HEK293 (cell line): ENCODE measurements around the gene SLC23A3.

ENCODE experiments used
- CTCF ChIA-PET: fragments of 350-600 bp; formaldehyde crosslinking; extraction: SDS; loops from one replicate; lab custom pipeline; 2021; ENCODE audit warnings: antibody characterized with exemption; lab: Yijun Ruan, JAX
- POLR2A ChIA-PET: fragments of 300-600 bp; formaldehyde crosslinking; extraction: SDS; loops from one replicate; lab custom pipeline; 2020; ENCODE audit warnings: antibody characterized with exemption, inconsistent platforms; lab: Yijun Ruan, JAX
- H3K27ac ChIP-seq: fragments of 200-500 bp; sonication (Bioruptor generic); 2 replicates; pipeline ENCODE4 v1.5.1; 2014; ENCODE audit warnings: low read depth, low read length, control low read depth, inconsistent platforms; ENCODE audit errors: extremely low read depth
- H3K36me3 ChIP-seq, 2 experiments: fragments of 200-500 bp in 1 of 2; sonication (Bioruptor generic) in 1 of 2; 1 replicate in 1 of 2; 2 replicates in 1 of 2; pipeline ENCODE4 v1.5.1; 2014 to 2017; ENCODE audit warnings: inconsistent platforms in 2 of 2, low read length in 2 of 2; ENCODE audit not compliant: control insufficient read depth in 2 of 2, insufficient read depth in 1 of 2
- H3K4me1 ChIP-seq: fragments of 200-500 bp; sonication (Bioruptor generic); 2 replicates; pipeline ENCODE4 v1.5.1; 2014; ENCODE audit warnings: mild to moderate bottlenecking, low read length, inconsistent platforms; ENCODE audit not compliant: control insufficient read depth, insufficient read depth
- H3K4me3 ChIP-seq: 2 replicates; pipeline ENCODE4 v1.5.1; 2011; ENCODE audit warnings: low read depth, mild to moderate bottlenecking, control low read depth, low read length, moderate library complexity
- H3K9me3 ChIP-seq: fragments of 200-500 bp; sonication (Bioruptor generic); 2 replicates; pipeline ENCODE4 v1.5.1; 2014; ENCODE audit warnings: low read depth, low read length, inconsistent platforms; ENCODE audit not compliant: control insufficient read depth, insufficient read depth
- SALL2 ChIP-seq: fragments of 450-650 bp; formaldehyde crosslinking; IDR thresholded peaks from 2 replicates; pipeline ENCODE4 v1.5.0; 2017; ENCODE audit warnings: missing biosample characterization, mild to moderate bottlenecking, missing genetic modification characterization, borderline replicate concordance
- YY1 ChIP-seq: fragments of 450-650 bp; formaldehyde crosslinking; IDR thresholded peaks from 2 replicates; pipeline ENCODE4 v1.5.1; 2018; ENCODE audit warnings: missing biosample characterization, missing genetic modification characterization
- ZBTB17 ChIP-seq: fragments of 450-650 bp; formaldehyde crosslinking; IDR thresholded peaks from 2 replicates; pipeline ENCODE4 v1.5.1; 2016; ENCODE audit warnings: missing biosample characterization, missing genetic modification characterization
- ZBTB7A ChIP-seq: fragments of 450-650 bp; formaldehyde crosslinking; IDR thresholded peaks from 2 replicates; pipeline ENCODE4 v1.5.1; 2016; ENCODE audit warnings: low read depth, missing biosample characterization, missing genetic modification characterization
- ZBTB8A ChIP-seq: fragments of 450-650 bp; formaldehyde crosslinking; IDR thresholded peaks from 2 replicates; pipeline ENCODE4 v1.5.1; 2016; ENCODE audit warnings: missing biosample characterization, missing genetic modification characterization
- ZEB2 ChIP-seq: fragments of 450-650 bp; formaldehyde crosslinking; IDR thresholded peaks from 2 replicates; pipeline ENCODE4 v1.5.1; 2016; ENCODE audit warnings: missing biosample characterization, missing genetic modification characterization
- ZIC2 ChIP-seq: fragments of 450-650 bp; formaldehyde crosslinking; IDR thresholded peaks from 2 replicates; pipeline ENCODE4 v1.5.1; 2016; ENCODE audit warnings: missing biosample characterization, missing genetic modification characterization
- ZNF10 ChIP-seq: fragments of 450-650 bp; formaldehyde crosslinking; IDR thresholded peaks from 2 replicates; pipeline ENCODE4 v1.5.1; 2017; ENCODE audit warnings: missing biosample characterization, missing genetic modification characterization
- ZNF169 ChIP-seq: fragments of 450-650 bp; formaldehyde crosslinking; IDR thresholded peaks from 2 replicates; pipeline ENCODE4 v1.5.1; 2016; ENCODE audit warnings: missing biosample characterization, missing genetic modification characterization
- ZNF202 ChIP-seq: fragments of 450-650 bp; formaldehyde crosslinking; IDR thresholded peaks from 2 replicates; pipeline ENCODE4 v1.5.1; 2016; ENCODE audit warnings: missing biosample characterization, missing genetic modification characterization, borderline replicate concordance
- ZNF324 ChIP-seq: fragments of 450-650 bp; formaldehyde crosslinking; IDR thresholded peaks from 2 replicates; pipeline ENCODE4 v1.5.1; 2016; ENCODE audit warnings: missing biosample characterization, missing genetic modification characterization
- ZNF335 ChIP-seq: fragments of 450-650 bp; formaldehyde crosslinking; conservative IDR thresholded peaks from 2 replicates; pipeline ENCODE4 v1.5.1; 2016; ENCODE audit warnings: missing biosample characterization, missing genetic modification characterization
- ZNF416 ChIP-seq: fragments of 450-650 bp; formaldehyde crosslinking; IDR thresholded peaks from 2 replicates; pipeline ENCODE4 v1.5.1; 2016; ENCODE audit warnings: missing biosample characterization, missing genetic modification characterization
- ZNF501 ChIP-seq: fragments of 450-650 bp; formaldehyde crosslinking; IDR thresholded peaks from 2 replicates; pipeline ENCODE4 v1.5.1; 2016; ENCODE audit warnings: missing biosample characterization, missing genetic modification characterization
- ZNF529 ChIP-seq: fragments of 450-650 bp; formaldehyde crosslinking; IDR thresholded peaks from 2 replicates; pipeline ENCODE4 v1.5.1; 2017; ENCODE audit warnings: missing genetic modification characterization, missing biosample characterization; ENCODE audit not compliant: insufficient replicate concordance
- ZNF530 ChIP-seq: fragments of 450-650 bp; formaldehyde crosslinking; IDR thresholded peaks from 2 replicates; pipeline ENCODE4 v1.5.1; 2016; ENCODE audit warnings: low read depth, missing biosample characterization, missing genetic modification characterization
- ZNF544 ChIP-seq: fragments of 450-650 bp; formaldehyde crosslinking; IDR thresholded peaks from 2 replicates; pipeline ENCODE4 v1.5.0; 2017; ENCODE audit warnings: missing biosample characterization, missing genetic modification characterization
- ZNF555 ChIP-seq: fragments of 450-650 bp; formaldehyde crosslinking; conservative IDR thresholded peaks from 2 replicates; pipeline ENCODE4 v1.5.1; 2017; ENCODE audit warnings: missing biosample characterization, mild to moderate bottlenecking, missing genetic modification characterization, inconsistent platforms
- ZNF600 ChIP-seq: fragments of 450-650 bp; formaldehyde crosslinking; IDR thresholded peaks from 2 replicates; pipeline ENCODE4 v1.5.1; 2016; ENCODE audit warnings: missing biosample characterization, missing genetic modification characterization
- ZNF610 ChIP-seq: fragments of 450-650 bp; formaldehyde crosslinking; IDR thresholded peaks from 2 replicates; pipeline ENCODE4 v1.5.1; 2016; ENCODE audit warnings: missing biosample characterization, missing genetic modification characterization, borderline replicate concordance
- ZNF654 ChIP-seq: fragments of 450-650 bp; formaldehyde crosslinking; IDR thresholded peaks from 2 replicates; pipeline ENCODE4 v1.5.1; 2016; ENCODE audit warnings: low read depth, missing biosample characterization, missing genetic modification characterization
- ZNF670 ChIP-seq: fragments of 450-650 bp; formaldehyde crosslinking; IDR thresholded peaks from 2 replicates; pipeline ENCODE4 v1.5.1; 2016; ENCODE audit warnings: missing biosample characterization, missing genetic modification characterization, low read depth
- ZNF701 ChIP-seq: fragments of 450-650 bp; formaldehyde crosslinking; IDR thresholded peaks from 2 replicates; pipeline ENCODE4 v1.5.1; 2016; ENCODE audit warnings: missing biosample characterization, missing genetic modification characterization
- ZNF777 ChIP-seq: fragments of 450-650 bp; formaldehyde crosslinking; IDR thresholded peaks from 2 replicates; pipeline ENCODE4 v1.5.1; 2017; ENCODE audit warnings: missing biosample characterization, missing genetic modification characterization, borderline replicate concordance
- ZNF792 ChIP-seq: fragments of 450-650 bp; formaldehyde crosslinking; IDR thresholded peaks from 2 replicates; pipeline ENCODE4 v1.5.1; 2016; ENCODE audit warnings: missing biosample characterization, missing genetic modification characterization
- TF ChIP-seq, protein P1 (sequence below): fragments of 450-650 bp; formaldehyde crosslinking; IDR thresholded peaks from 2 replicates; pipeline ENCODE4 v1.5.1; 2016; ENCODE audit warnings: missing biosample characterization, missing genetic modification characterization

Gene SLC23A3

GRCh38 chr2:219175928-219176817, 6.3 kb upstream of the SLC23A3 start (continued):
- peak; percentile 90 for TF ChIP-seq ZNF335 (tag by site-specific recombination)
- TF ChIP-seq, protein P1, sequence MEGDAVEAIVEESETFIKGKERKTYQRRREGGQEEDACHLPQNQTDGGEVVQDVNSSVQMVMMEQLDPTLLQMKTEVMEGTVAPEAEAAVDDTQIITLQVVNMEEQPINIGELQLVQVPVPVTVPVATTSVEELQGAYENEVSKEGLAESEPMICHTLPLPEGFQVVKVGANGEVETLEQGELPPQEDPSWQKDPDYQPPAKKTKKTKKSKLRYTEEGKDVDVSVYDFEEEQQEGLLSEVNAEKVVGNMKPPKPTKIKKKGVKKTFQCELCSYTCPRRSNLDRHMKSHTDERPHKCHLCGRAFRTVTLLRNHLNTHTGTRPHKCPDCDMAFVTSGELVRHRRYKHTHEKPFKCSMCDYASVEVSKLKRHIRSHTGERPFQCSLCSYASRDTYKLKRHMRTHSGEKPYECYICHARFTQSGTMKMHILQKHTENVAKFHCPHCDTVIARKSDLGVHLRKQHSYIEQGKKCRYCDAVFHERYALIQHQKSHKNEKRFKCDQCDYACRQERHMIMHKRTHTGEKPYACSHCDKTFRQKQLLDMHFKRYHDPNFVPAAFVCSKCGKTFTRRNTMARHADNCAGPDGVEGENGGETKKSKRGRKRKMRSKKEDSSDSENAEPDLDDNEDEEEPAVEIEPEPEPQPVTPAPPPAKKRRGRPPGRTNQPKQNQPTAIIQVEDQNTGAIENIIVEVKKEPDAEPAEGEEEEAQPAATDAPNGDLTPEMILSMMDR (tag by site-specific recombination), result peak; percentile 95
- TF ChIP-seq ZNF670 (tag by site-specific recombination), result no peak
- TF ChIP-seq ZIC2, result no peak
- TF ChIP-seq ZNF600 (tag by site-specific recombination), result 0 out of 2 replicates have a peak, but pooled peaks have one; percentile 13
- no peak for TF ChIP-seq YY1 (tag by site-specific recombination)
- TF ChIP-seq ZNF529, result no peak
- TF ChIP-seq ZBTB7A (tag by site-specific recombination), result peak; percentile 83; the same call in 1 of the 2 replicates
- 0 out of 2 replicates have a peak, but pooled peaks have one; percentile 19 for TF ChIP-seq ZNF777 (tag by site-specific recombination)
- TF ChIP-seq ZNF792 (tag by site-specific recombination), result no peak
- TF ChIP-seq ZNF501 (tag by site-specific recombination), result peak; percentile 43; the same call in 1 of the 2 replicates
- TF ChIP-seq, all 188 proteins: peak for 10

GRCh38 chr2:219175486-219175885, 5.7 kb upstream of the SLC23A3 start:
- H3K36me3 ChIP-seq, result peaks cover 4 to 48% of the 10 kb centered on the region in 2 experiments; a peak in 2 of 3 replicates
- H3K27ac ChIP-seq, result peak overlapping the region; percentile 79; the same call in 1 of the 2 replicates
- ChIA-PET POLR2A (interaction anchor here (2.7 kb wide), 1 partner anchor 31 kb away, joined by 27 read pairs; the partner anchor contains the start of gene ZFAND2B), CTCF (interaction anchor here (0.5 to 8.4 kb wide), 15 partner anchors 8 to 366 kb away, joined by 3 to 101 read pairs (median 3); partner anchors contain the start of genes DNAJB2 and NHEJ1)
- H3K4me3 ChIP-seq, result no peak overlapping the region
- no peaks in the 10 kb centered on the region for H3K9me3 ChIP-seq
- TF ChIP-seq ZBTB17 (tag by site-specific recombination) (peak; percentile 59; the same call in 1 of the 2 replicates), ZNF530 (tag by site-specific recombination) (no peak)
- peaks cover 6% of the 10 kb centered on the region; the same call in 1 of the 2 replicates for H3K4me1 ChIP-seq

DNA sequence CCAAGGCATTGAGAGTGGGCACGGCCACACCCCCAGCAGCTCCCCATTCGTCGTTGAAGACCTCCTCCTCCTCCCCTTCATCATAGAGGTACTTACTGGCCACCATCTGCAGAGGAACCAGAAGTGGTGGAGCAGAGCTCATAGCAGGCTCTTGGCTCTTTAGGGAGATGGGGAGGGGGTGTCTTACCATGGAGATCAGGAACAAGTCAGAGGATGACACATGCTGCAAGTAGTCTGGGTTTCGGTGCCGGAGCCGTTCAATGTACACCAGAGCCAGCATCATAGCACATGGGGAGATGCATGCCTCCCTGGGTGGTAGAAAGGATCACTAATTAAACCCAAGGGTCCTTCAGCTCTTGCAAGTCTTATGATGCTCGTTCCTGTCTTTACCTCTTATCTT, 5.0 kb upstream of the SLC23A3 start:
- no peak for TF ChIP-seq ZNF610 (tag by site-specific recombination)
- TF ChIP-seq ZNF701 (tag by site-specific recombination), result no peak
- TF ChIP-seq ZNF544 (tag by site-specific recombination), result no peak
- TF ChIP-seq SALL2, result no peak
- TF ChIP-seq ZBTB8A (tag by site-specific recombination), result no peak
- TF ChIP-seq ZNF654 (tag by site-specific recombination), result no peak
- no peak for TF ChIP-seq ZNF416 (tag by site-specific recombination)
- no peak for TF ChIP-seq ZNF202 (tag by site-specific recombination)
- TF ChIP-seq ZNF555 (tag by site-specific recombination), result no peak
- TF ChIP-seq ZNF169 (tag by site-specific recombination), result no peak
- TF ChIP-seq ZBTB17 (tag by site-specific recombination), result no peak
- no peak for TF ChIP-seq ZNF324 (tag by site-specific recombination)
- TF ChIP-seq ZNF10 (tag by site-specific recombination), result no peak
- TF ChIP-seq ZEB2 (tag by site-specific recombination), result no peak
- POLR2A ChIA-PET, result no interaction called here
- Histone ChIP-seq H3K4me3 (no peak overlapping the region), H3K36me3 (peaks cover 4 to 41% of the 10 kb centered on the region in 2 experiments; a peak in 2 of 3 replicates), H3K27ac (no peak overlapping the region), H3K9me3 (no peaks in the 10 kb centered on the region), H3K4me1 (peaks cover 6% of the 10 kb centered on the region; the same call in 1 of the 2 replicates)
- CTCF ChIA-PET, result interaction anchor here (0.6 to 8.4 kb wide), 10 partner anchors 11 to 214 kb away, joined by 3 to 101 read pairs (median 3); partner anchors contain the start of genes ANKZF1 and ATG9A
